Fibroblast of pulmonary artery (primary cell): Measurements from ENCODE around the gene SUMO3.

Experiments
- DNase-seq: peaks from one replicate; pipeline ENCODE4 v3.0.0-alpha.2; 2010; ENCODE audit warnings: low read depth
- H3K4me3 ChIP-seq: replicated peaks from 2 replicates; pipeline ENCODE4 v1.5.1; 2011; ENCODE audit warnings: low read depth, mild to moderate bottlenecking, control low read depth, low read length, moderate library complexity
- CTCF ChIP-seq: IDR thresholded peaks from 2 replicates; pipeline ENCODE4 v1.5.1; 2011; ENCODE audit warnings: mild to moderate bottlenecking, control low read depth, low read length, inconsistent platforms; ENCODE audit errors: missing control alignments

Gene SUMO3

GRCh38 chr21:44789880-44790279 is 28.0 kb downstream of the SUMO3 start:
- H3K4me3 ChIP-seq, result no peak overlapping the region
- no peak for TF ChIP-seq CTCF
- DNase-seq, result no peak

DNA sequence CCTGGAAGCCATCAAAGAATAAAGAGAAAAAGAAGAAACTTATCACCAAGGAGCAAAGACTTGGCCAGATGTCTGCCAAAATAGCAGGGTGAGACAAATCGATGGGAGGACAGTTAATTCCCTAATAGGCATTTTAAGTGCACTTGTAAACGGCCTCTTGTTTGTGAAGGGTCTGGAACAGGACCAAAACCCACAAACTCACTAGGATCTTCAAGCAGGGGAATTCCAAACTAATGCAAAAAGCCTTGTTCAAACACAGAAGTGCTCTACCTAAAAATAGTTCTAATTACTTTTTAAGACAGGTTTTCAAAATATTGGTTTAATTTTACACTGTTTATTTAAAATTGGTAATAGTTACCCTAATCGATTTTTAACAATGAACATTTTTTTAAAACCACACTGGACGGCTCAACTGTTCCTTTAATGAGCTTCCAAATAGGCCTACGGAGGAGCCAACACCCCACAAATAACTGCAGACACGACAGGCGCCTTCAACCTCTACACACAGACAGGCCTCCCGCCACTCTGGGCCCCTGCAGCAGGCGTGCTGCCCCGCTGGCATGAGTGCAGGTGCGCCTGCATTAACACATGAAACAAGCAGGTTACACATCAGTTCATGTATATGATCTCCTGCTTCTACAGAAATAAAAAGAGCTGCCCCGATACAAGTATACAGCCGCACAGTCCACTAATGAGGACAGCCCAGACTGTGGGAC is 32.1 kb downstream of the SUMO3 start:
- H3K4me3 ChIP-seq, result no peak overlapping the region
- DNase-seq, result peak; percentile 18
- no peak for TF ChIP-seq CTCF

GRCh38 chr21:44784810-44785209 is 33.1 kb downstream of the SUMO3 start:
- no peak for TF ChIP-seq CTCF
- DNase-seq, result no peak
- H3K4me3 ChIP-seq, result no peak overlapping the region

- no peak for DNase-seq
- TF ChIP-seq CTCF, result no peak
- H3K4me3 ChIP-seq, result no peak overlapping the region
These were observed 34.7 kb downstream of the SUMO3 start for GRCh38 chr21:44783020-44783696.

- DNase-seq, result no peak
- no peak for TF ChIP-seq CTCF
- no peak overlapping the region for H3K4me3 ChIP-seq
These were observed 36.9 kb downstream of the SUMO3 start for GRCh38 chr21:44780767-44781459.

DNA sequence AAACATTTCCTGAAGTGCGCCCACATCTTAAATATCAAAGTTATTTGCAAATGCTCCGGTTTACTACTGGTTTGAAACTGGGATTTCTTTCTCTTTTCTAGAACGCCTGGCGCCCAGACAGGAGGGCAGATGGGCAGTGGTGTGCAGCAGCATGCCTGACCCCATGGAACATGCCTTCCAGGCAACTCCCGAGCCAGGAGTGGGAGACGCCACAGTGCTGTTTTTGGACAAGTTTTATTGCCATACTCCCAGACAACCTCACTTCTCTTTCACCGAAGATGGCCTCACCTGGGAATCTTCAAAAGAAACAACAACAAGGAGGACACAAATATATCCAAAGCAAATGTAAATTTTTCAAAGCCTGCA is 37.7 kb downstream of the SUMO3 start:
- no peak for DNase-seq
- no peak overlapping the region for H3K4me3 ChIP-seq
- TF ChIP-seq CTCF, result no peak
